Activated CD4-positive, CD25-positive, alpha-beta regulatory T cell treated with anti-CD3 and anti-CD28 coated beads, Interleukin-2, amount 50 U/mL, for 72 hours (primary cell): ENCODE results near the gene DNAJB13.
"Not testable (repeated sequence)": the region's sequence is repeated elsewhere in the genome, so short reads cannot be mapped to it uniquely, and the experiment has no call there.

Experiments
- DNase-seq: peaks from one replicate; pipeline ENCODE4 v3.0.0; 2021

DNAJB13 gene, protein sequence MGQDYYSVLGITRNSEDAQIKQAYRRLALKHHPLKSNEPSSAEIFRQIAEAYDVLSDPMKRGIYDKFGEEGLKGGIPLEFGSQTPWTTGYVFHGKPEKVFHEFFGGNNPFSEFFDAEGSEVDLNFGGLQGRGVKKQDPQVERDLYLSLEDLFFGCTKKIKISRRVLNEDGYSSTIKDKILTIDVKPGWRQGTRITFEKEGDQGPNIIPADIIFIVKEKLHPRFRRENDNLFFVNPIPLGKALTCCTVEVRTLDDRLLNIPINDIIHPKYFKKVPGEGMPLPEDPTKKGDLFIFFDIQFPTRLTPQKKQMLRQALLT

DNA sequence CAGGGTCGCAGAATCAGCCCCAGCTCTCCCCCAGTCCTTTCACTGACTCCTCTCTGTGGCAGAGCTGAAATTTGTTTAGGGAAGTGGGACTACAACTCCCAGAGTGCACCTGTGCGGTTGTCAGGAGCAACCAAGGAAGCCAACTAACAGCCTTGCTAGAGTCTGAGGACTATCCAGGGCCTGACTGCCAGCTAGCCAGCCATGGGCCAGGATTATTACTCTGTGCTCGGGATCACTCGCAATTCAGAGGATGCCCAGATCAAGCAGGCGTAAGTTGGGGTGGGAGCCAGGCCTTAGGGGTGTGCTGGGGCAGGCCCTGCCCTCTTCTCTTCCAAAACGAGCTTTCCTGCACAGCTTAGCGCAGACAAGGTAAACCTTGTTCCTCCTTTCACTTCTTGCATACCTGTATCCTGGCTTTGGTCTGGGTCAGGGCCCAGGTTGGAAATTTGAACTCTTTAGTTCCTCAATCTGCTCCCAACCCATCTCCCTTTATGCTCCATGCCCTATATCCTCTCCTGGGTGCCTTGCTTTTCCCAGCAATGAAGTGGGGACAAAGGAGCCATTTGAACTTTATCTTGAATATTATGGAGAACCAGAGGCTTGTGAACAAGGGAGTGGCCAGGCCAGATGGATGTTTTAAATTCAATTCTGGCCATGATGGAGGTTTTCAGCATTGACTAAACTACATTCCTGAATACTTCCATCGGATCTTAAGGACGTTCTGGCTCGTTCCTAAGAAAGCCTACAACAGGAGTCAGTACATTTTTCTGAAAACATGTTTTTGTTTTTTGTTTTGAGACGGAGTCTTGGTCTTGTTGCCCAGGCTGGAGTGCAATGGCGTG, at the start of gene DNAJB13:
TSS of gene DNAJB13 (plus strand) at position 158 of the 842 bp plus-strand sequence. CDS start at position 202, 44 bp downstream.
- no peak for DNase-seq

DNA sequence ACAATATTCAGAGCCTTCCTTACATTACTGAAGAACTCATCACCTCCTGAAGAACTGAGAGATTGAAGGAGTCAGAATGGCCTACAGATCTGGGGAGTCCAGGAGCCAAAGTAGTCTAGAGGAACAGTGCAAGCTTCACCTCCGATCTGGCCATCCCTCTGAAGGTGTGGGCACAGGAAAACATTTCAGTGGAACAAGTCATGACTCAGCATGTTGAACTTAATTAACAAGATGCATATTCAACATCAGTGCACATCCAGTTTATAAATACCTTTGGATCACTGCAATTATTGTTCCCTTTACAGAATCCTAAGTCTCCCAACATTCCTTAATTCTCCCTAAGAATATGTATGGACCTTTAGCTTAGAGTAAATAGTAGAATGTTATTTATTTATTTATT, 48.5 kb upstream of the DNAJB13 start:
- DNase-seq, result no peak

DNA sequence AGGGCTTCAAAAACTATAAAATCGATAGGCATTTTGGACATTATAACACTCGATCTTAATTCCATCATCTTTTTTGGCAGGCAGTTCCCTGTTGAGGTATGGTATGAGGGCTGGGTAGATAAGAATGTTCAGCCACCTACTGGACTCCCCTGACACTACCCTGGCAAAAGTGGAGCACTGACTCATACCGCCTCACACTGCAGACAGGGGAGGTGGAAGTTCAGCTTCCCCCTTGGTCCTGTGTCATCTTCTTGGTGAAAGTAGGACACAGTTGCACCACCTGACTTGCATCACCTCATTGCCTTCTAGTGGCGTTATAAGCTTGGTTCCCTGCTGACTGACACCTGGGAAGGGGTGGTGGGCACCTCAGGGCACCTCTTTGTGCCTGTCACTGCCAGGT, 43.6 kb upstream of the DNAJB13 start:
- no peak for DNase-seq

DNA sequence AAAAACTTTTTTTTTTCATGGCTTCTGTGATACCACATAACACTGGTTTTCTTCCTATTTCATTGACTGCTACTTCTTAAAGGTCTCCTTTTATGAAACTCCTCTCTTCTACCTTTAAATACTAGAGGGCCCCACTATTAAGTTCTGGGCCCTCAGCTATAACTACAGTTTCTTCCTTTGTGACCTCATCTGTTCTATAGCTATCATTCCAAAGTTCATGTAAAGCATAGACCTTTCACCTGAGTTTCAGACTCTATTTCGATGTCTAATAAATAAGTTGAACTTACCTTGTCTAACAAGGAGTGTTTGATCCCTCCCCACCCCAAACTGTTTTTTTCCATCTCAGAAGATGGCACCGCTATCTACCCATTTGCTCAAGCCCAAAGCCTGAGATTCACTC, 38.8 kb upstream of the DNAJB13 start:
- no peak for DNase-seq

DNA sequence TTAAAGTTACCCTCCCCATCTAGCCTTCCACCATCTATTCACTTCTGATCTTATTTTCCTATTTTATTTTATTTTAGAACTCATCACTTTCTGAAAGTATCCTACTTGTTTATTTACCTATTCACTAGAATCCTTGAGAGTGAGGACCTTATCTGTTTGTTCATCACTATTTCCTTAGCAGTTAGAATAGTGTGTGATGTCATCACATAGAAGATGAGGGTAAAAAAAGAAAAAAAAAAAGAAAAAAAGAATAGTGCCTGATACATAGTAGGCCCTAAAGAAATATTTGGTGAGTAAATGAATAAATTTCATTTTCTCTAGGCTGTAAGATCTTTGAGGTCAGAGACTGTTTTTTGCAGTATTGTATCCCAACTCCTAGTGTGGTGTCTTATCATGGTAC, 37.4 kb upstream of the DNAJB13 start:
- DNase-seq, result no peak

DNA sequence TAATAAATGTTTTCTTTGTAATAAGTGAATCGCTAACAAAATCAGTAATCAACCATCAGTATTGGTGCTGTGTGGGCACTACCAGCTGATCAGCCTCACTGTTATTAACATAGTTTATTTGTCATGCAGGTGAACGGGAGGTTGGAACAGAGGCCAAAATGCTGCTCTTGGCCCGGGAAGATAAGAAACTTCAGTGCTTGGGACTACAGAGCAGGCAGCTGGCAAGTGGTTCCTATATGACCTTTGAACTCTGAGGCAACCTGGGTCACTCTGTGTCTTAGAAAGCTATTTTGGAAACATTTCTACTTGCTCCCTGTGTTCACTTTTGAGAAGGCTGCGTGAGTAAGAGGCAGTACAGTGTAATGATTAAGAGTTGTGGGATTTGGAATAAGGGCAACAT, 36.5 kb upstream of the DNAJB13 start:
- DNase-seq, result no peak

DNA sequence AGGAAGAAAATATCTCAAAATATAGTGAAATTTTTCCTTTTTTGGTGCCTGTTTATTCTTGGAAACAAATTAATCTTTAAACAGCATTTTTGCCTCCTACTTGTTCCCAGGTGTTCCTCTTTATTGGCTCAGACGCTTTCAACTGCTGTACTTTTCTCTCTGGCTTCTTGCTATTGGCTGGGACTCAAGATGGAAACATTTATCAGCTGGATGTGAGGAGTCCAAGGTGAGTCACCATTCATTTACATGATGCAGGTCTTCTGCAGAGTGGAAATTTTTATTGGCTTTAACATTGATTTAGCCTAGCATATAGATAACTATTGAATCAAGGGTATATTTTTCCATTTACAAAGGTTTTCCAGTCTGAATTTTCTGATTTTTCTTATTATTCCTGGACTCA, 34.4 kb upstream of the DNAJB13 start:
- no peak for DNase-seq

DNA sequence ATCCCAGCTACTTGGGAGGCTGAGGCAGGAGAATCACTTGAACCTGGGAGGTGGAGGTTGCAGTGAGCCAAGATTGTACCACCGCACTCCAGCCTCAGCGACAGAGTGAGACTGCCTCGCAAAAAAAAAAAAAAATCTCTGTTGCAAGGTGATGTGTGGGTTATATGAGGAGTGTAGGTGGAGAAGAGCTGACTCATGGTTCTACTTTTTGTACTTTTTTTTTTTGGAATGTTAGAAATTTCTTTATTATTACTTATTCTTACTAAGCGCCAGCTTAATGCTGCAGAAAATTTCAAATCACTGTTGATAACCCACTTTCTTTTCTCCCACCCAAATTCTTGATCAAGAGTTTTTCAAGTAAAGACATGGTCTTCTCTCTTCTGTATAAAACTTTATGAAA, 29.6 kb upstream of the DNAJB13 start:
- DNase-seq, result no peak

DNA sequence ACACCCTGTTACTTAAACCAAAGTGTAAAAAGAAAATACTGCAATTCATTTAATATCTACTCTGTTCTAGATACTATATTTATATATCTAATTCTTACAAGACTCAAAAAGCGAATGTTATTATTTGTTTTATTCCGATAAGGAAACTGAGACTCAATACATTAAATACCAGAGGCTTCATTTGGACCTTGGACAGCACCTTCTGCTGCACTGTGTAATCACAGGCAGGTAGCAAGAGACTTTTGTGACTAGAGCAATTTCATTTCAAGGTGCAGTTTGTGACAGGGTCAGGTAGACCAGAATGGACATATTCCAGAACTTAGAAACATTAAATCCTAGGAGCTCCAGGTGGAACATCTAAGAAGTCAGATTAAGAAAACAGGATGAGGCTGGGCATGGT, 21.4 kb upstream of the DNAJB13 start:
- no peak for DNase-seq

DNA sequence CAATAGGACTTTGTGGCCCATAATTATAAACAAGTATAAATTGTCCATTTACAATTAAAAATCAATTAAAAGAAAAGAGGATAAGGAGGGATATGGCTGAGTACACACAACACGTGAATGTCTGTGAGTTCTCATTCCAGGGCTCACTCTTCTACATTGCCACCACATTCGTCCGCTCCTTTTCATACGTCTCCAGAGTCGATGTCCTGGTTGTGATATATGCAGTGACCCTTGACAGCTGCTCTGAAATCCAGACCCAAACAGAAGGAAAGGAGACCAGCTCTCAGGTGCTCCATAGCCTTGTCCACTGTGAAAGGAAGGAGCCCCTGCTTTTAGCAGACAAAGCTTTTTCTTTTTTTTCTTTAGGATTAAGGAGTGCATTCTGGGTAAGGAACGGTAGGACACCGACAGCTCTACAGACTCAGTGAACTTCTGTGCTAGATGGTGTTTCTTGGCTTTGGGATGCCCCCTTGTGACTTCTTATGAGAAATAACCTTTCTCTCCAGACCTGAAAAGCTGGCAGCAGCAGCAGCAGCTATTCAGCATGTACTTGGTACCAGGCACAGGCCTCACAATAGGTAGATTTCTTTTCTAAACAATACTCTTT, 19.7 kb upstream of the DNAJB13 start:
- DNase-seq, result no peak

DNA sequence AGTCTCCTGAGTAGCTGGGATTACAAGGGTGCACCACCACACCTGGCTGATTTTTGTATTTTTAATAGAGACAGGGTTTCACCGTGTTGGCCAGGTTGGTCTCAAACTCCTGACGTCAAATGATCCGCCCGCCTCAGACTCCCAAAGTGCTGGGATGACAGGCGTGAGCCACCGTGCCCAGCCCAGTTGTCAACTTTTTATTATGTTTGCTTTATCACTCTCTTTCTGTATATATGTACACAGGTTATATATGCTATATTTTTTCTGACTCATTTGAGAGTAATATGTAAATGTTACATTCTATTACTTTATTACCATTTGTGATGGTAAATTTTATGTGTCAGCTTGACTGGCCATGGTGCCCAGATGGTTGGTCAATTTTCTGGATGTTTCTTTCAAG, 18.9 kb upstream of the DNAJB13 start:
- no peak for DNase-seq

DNA sequence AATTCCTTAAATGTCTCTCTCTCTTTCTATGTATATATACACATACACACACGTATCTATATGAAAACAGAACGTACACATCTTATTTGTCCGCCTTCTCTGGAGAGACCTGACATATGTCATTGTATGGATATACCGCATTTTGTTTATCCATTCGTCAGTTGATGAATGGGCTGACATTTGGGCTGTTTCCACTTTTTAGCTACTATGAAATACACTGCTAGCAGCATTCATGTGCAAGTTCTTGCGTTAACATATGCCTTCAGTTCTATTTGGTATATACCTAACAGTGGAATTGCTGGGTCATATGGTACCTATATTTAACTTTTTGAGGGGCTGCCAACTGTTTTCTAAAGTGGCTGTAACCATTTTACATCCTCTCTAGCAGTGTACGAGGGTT, 18.0 kb upstream of the DNAJB13 start:
- no peak for DNase-seq

DNA sequence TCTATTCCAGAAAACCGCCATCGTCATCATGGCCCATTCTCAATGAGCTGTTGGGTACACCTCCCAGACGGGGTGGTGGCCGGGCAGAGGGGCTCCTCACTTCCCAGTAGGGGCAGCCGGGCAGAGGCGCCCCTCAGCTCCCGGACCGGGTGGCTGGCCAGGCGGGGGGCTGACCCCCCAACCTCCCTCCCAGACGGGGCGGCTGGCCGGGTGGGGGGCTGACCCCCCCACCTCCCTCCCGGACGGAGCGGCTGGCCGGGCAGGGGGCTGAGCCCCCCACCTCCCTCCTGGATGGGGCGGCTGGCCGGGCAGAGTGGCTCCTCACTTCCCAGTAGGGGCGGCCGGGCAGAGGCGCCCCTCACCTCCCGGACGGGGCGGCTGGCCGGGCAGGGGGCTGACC, 14.8 kb upstream of the DNAJB13 start:
- DNase-seq, result not testable (repeated sequence)

DNA sequence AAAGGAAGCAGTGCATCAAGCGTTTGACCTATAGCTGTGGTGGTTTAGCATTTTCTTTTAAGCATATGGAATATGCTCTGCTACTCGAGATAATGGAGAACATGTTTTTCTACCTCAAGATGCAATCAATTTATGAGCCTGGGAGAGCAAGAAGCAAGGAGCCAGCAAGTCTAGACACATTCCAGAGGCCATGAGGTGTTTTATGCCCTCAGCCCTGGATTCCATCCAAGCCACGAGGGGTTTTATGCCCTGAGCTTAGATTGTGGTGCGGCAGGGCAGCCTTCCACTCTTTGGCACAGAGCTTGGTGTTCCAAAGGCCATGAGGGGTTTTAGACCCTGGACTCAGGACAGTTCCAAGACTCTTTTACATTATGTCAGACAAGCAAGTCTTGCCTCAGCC, 11.7 kb upstream of the DNAJB13 start:
- DNase-seq, result no peak

DNA sequence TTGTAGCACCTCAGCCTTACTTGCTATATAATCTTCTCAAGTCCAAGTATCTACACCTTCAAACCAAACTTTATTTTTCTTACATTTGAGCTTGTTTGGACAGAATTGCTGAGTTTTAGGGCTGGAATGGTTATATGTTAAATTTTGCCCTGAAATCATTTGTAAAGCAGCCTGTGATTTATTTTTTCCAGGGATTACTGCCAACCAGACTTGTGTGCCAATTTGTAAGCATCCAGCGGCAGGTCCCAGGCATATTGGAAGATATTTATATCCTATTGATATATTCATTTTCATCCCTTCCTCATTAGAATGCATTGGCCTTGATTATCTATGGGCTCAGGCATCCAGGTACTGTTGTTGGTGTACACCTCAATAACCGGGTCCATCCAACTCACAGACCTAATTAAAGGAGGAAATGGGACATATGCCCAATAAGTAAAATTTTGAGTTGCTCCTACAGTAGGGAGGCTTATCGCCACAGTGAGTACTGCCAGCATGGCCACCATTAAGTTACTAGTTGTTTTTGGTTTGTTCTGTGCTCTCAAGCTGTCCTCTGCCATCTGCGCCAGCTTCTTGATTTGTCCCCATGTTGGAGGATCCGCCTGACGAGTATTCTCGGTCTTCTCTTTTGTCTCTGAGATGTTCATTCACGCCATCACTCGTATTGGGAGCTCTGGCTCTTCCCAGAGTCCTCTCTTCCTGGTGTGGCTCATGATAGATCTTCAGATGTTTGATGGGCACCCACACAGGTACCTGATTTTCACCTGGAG, 9.8 kb upstream of the DNAJB13 start:
- DNase-seq, result no peak

DNA sequence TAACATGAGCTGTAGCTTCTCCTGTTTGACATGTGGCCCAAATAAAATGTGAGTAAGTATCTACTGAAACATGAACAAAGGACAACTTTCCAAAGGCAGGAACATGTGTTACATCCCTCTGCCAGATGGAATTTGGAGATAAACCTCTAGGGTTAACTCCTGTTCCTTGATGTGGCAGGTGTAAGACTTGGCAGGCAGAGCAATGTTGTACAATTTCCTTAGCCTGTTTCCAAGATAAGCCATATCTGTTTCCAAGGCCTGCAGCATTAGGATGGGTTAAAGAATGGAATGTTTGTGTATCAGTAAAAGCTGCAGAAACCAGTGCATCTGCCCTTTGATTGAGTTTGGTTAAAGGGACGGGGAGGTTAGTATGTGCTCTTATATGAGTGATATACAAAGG, 8.8 kb upstream of the DNAJB13 start:
- no peak for DNase-seq

DNA sequence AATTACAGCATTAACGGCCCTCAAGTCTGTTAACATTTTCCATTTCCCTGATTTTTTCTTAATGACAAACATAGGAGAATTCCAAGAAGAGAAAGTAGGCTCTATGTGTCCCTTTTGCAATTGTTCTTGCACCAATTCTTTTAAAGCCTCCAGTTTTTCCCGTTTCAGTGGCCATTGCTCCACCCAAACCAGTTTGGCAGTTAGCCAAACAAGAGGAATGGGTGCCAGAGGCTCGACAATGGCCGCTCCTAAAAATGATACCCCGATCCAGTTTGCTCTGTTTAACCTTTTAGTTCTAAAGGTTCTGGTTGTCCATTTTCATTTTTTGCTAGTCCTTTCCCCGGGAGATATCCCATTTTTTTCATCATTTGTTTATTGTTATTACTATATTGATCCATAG, 6.7 kb upstream of the DNAJB13 start:
- DNase-seq, result no peak

DNA sequence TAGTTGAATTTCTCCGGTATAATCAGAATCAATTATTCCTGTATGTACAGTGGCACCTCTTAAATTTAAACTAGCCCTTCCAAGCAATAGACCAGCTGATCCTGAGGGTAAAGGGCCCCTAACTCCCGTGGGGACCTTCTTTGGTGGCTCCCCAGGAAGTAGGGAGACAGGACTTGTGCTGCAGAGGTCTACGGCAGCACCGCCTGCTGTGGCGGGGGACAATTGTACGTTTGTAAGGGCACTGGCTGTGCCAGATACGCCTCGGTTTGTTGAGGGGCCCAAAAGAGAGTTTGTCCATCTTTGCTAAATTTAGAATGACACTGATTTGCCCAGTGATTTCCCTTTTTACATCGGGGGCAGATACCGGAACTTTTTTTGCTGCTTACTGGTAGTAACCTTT, 5.9 kb upstream of the DNAJB13 start:
- DNase-seq, result no peak

DNA sequence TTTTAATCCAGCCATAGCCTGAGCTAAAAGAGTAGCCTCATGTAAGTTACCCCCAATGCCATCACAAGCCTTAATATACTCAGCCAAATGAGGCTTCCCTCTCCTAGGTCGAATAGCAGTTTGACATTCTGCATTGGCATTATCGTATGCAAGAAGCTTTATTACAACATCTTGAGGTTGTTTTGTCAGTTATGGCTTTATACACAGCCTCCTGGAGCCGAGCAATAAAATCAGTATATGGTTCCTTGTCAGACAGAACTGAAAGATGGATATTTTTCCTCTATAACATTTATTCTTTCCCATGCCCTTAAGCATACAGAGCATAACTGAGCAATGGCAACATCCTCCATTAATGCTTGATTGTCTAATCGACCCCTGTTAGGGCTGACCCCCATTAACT, 5.4 kb upstream of the DNAJB13 start:
- no peak for DNase-seq

DNA sequence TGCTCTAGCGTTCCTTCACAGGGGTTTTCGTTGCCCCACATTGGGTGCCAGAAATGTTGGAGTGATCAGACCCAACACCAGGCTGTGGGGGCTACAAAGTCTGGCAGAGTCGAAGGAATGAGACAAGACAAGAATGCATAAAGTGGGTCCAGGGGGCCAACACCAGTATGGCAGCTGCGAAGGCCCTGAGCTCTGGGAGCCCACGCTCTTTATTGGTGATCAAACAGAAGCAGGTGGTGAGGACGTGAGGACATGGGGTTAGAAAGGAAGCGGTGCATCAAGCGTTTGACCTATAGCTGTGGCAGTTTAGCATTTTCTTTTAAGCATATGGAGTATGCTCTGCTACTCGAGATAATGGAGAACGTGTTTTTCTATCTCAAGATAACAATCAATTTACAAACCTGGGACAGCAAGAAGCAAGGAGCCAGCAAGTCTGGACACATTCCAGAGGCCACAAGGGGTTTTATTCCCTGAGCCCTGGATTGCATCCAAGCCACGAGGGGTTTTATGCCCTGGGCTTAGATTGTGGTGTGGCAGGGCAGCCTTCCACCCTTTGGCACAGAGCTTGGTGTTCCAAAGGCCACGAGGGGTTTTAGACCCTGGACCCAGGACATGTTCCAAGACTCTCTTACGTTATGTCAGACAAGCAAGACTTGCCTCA, 3.9 kb upstream of the DNAJB13 start:
- DNase-seq, result no peak

DNA sequence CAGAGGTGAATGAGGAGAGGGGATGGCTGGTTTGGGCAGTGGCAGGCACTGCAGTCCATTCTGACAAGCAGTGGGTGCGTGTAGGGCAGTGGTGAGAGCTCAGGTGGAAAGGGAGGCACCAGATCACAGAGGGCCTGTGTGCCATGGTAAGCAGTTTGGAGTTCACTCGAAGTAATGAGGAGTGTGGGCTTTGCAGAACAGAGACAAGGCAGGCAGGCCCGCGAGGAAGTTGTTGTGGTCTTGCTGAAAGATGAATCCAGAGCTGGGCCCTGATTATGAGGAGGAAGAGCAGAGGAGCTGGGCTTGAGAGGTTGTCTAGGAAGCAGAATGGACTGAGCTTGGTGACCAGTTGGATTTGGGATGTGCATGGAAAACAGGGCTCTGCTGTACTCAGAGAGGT, 1.6 kb upstream of the DNAJB13 start:
- DNase-seq, result no peak

DNA sequence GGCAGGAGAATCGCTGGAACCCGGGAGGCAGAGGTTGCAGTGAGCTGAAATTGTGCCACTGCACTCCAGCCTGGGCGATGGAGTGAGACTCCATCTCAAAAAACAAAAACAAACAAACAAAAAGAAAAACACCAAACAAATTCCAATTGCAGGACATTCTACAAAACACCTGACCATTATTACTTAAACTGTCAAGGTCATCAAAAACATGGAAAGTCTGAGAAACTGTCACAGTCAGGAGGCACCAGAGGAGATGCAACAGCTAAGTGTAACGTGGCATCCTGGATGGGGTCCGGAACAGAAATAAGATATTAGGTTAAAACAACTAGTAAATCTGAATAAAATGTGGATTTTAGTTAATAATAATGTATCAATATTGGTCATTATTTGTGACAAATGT, 914 bp upstream of the DNAJB13 start:
- no peak for DNase-seq

DNA sequence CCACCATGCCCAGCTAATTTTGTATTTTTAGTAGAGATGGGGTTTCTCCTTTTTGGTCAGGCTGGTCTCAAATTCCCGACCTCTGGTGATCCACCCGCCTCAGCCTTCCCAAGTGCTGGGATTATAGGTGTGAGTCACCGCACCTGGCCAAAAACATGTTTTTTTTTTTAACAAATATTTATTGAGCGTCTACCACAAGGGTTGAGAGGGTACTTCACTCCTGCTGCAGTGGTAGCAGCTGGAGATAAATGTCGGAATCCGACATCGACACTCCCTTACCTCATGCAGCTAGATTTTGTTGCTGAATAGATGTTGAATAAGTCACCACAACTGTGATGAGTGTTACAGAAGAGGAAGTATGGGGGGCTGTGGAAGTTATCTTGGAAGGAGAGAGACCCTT, 971 bp downstream of the DNAJB13 start:
- DNase-seq, result no peak
